ENCODE measurements around the gene CREBBP.

CREBBP gene

DNA sequence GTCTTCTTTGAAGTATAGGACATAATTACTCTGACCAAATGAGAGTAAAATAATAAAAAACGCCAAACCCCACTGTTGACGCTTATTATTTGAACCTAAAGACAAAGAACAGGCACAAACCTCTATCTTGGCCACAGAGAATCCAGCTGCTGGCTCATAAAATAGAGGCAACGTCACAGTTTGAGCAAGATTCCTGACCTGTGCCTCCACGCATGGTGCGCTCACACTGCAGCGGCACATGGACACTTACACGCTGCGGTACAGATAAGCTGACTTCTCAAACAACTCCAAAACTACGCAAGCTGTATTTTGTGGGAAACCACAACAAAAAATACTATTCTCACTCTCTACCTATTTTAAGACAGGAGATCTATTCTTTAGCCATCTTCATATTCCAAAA is 124.4 kb downstream of the CREBBP start:
- Histone ChIP-seq H3K4me3 (ENCODE audit: insufficient read depth, low read depth, low read length, poor library complexity, severe bottlenecking) (no peak overlapping the region), H3K27ac (ENCODE audit: insufficient read depth, low read length, poor library complexity, severe bottlenecking) (no peak overlapping the region), H3K36me3 (ENCODE audit: control insufficient read depth, insufficient read depth, low read length) (peaks cover 53% of the 10 kb centered on the region), H3K27me3 (replicated peaks; ENCODE audit: control insufficient read depth, insufficient read depth, low read length, poor library complexity, severe bottlenecking) (no peaks in the 10 kb centered on the region), H3K9me3 (ENCODE audit: control insufficient read depth, low read length) (no peaks in the 10 kb centered on the region), H3K4me1 (ENCODE audit: control insufficient read depth, insufficient read depth, low read length, poor library complexity, severe bottlenecking) (no peaks in the 10 kb centered on the region)
- no peak for DNase-seq

DNA sequence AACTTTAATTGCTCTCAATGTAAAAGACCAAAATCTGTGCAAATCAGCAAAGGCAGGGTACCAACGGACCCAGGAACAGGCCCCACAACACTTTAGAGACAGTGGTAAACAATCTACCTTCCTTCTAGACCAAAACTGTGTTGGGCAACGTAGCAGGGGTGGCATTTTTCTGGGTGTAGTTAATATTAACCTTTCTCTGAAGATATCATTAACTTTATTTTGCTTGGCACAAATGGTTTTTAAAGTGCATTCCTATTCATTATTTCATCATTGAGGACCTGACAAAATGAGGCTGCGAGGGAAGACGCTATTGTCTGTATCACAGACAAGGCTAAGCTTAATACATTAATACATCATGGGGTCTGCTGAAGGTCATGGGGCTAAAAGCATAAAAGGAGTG is 125.3 kb downstream of the CREBBP start:
- no peaks in the 10 kb centered on the region for H3K27me3 ChIP-seq (replicated peaks; ENCODE audit: control insufficient read depth, insufficient read depth, low read length, poor library complexity, severe bottlenecking)
- peaks cover 53% of the 10 kb centered on the region for H3K36me3 ChIP-seq (ENCODE audit: control insufficient read depth, insufficient read depth, low read length)
- no peaks in the 10 kb centered on the region for H3K9me3 ChIP-seq (ENCODE audit: control insufficient read depth, low read length)
- H3K4me3 ChIP-seq (ENCODE audit: insufficient read depth, low read depth, low read length, poor library complexity, severe bottlenecking), result no peak overlapping the region
- no peak for DNase-seq
- no peaks in the 10 kb centered on the region for H3K4me1 ChIP-seq (ENCODE audit: control insufficient read depth, insufficient read depth, low read length, poor library complexity, severe bottlenecking)
- no peak overlapping the region for H3K27ac ChIP-seq (ENCODE audit: insufficient read depth, low read length, poor library complexity, severe bottlenecking)

DNA sequence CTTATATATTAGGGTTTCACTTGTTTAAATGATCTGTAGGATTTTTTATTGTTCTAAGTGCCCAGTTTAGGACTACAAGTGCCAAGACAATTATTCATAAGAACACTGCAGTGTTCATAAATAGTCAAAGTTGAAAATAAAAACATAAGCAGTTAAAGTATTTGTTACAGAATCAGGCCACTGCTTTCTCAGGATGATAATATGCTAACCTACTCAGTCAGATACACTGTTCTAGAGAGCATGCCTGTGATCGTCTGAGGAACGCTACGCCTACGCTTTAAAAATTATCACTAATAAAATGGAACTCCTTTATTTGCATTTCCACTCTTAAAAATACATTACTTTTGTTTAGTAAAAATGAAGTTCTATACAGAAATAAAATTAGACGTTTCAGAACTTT is 125.7 kb downstream of the CREBBP start:
- no peak overlapping the region for H3K27ac ChIP-seq (ENCODE audit: insufficient read depth, low read length, poor library complexity, severe bottlenecking)
- no peaks in the 10 kb centered on the region for H3K27me3 ChIP-seq (replicated peaks; ENCODE audit: control insufficient read depth, insufficient read depth, low read length, poor library complexity, severe bottlenecking)
- DNase-seq, result no peak
- H3K4me3 ChIP-seq (ENCODE audit: insufficient read depth, low read depth, low read length, poor library complexity, severe bottlenecking), result no peak overlapping the region
- no peaks in the 10 kb centered on the region for H3K4me1 ChIP-seq (ENCODE audit: control insufficient read depth, insufficient read depth, low read length, poor library complexity, severe bottlenecking)
- peaks cover 52% of the 10 kb centered on the region for H3K36me3 ChIP-seq (ENCODE audit: control insufficient read depth, insufficient read depth, low read length)
- H3K9me3 ChIP-seq (ENCODE audit: control insufficient read depth, low read length), result no peaks in the 10 kb centered on the region

DNA sequence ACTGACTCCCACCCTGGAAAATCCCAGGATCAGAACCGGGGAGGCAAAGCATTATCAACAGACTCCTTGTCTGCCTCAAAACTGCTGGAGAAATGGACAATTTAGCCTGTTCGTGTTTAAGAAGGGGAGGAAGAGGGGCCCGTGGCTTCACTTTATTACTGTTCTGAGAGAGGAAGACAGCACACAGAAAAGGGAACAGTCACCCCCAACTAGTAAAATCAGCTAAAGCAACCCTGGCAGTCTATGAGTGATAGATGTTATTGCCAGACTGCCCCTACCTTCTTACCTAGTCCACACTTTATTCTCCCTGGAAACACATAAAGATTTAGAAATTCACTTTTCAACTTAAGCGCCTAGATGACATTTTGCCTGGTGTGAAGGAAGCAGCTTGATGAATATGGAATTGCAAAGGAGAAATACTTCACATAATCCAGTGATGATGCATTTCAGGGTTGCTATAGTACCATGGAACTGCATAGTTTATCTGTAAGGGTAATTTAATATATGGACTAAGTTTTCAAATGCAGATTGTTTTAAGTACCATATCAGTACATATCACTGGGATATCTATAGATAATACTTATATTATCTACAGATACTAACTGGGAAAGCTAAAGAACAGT is 126.3 kb downstream of the CREBBP start:
- Histone ChIP-seq H3K4me1 (ENCODE audit: control insufficient read depth, insufficient read depth, low read length, poor library complexity, severe bottlenecking) (no peaks in the 10 kb centered on the region), H3K36me3 (ENCODE audit: control insufficient read depth, insufficient read depth, low read length) (peaks cover 48% of the 10 kb centered on the region), H3K9me3 (ENCODE audit: control insufficient read depth, low read length) (no peaks in the 10 kb centered on the region), H3K4me3 (ENCODE audit: insufficient read depth, low read depth, low read length, poor library complexity, severe bottlenecking) (no peak overlapping the region), H3K27ac (ENCODE audit: insufficient read depth, low read length, poor library complexity, severe bottlenecking) (no peak overlapping the region), H3K27me3 (replicated peaks; ENCODE audit: control insufficient read depth, insufficient read depth, low read length, poor library complexity, severe bottlenecking) (no peaks in the 10 kb centered on the region)
- DNase-seq, result no peak

DNA sequence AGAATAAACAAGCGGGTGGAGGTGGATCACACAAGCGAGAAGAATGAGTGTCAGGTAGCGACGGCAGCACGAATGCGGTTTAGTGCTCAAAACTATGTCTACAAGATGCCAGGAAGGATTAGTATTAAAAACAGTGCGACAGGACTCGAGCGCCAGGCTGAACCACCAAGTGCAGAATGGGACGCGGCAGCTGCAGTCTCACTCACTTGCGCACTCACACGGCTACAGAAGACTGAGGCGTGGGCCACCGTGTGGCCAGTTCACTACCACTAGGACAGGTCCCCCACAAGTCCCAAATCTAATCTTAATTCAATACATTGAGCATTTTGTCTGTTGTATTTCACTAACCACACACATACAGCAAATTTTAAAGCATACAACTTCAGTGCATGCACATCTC is 127.5 kb downstream of the CREBBP start:
- H3K27me3 ChIP-seq (replicated peaks; ENCODE audit: control insufficient read depth, insufficient read depth, low read length, poor library complexity, severe bottlenecking), result no peaks in the 10 kb centered on the region
- no peaks in the 10 kb centered on the region for H3K9me3 ChIP-seq (ENCODE audit: control insufficient read depth, low read length)
- no peak overlapping the region for H3K27ac ChIP-seq (ENCODE audit: insufficient read depth, low read length, poor library complexity, severe bottlenecking)
- DNase-seq, result no peak
- H3K4me1 ChIP-seq (ENCODE audit: control insufficient read depth, insufficient read depth, low read length, poor library complexity, severe bottlenecking), result no peaks in the 10 kb centered on the region
- H3K4me3 ChIP-seq (ENCODE audit: insufficient read depth, low read depth, low read length, poor library complexity, severe bottlenecking), result no peak overlapping the region
- H3K36me3 ChIP-seq (ENCODE audit: control insufficient read depth, insufficient read depth, low read length), result peaks cover 40% of the 10 kb centered on the region

DNA sequence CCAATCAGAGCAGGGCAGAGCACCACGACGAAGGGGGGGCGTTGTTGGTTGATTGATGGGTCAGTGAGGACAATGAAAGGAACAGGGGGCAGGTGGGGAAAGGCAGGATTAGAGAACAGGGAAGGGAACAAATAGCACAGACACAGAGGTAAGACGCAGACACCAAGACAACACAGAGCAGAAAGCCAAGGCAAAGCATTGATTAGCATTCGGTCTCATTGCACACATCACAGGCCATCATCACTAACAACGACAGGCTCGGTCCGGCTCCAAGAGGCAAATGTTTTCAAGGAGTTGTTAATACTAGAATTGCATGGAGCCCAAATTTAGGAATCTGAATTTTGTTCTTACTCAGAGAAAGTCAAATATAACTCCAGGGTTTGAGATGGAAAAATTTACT is 128.6 kb downstream of the CREBBP start:
- Histone ChIP-seq H3K27ac (ENCODE audit: insufficient read depth, low read length, poor library complexity, severe bottlenecking) (no peak overlapping the region), H3K4me1 (ENCODE audit: control insufficient read depth, insufficient read depth, low read length, poor library complexity, severe bottlenecking) (no peaks in the 10 kb centered on the region), H3K9me3 (ENCODE audit: control insufficient read depth, low read length) (no peaks in the 10 kb centered on the region), H3K4me3 (ENCODE audit: insufficient read depth, low read depth, low read length, poor library complexity, severe bottlenecking) (no peak overlapping the region), H3K27me3 (replicated peaks; ENCODE audit: control insufficient read depth, insufficient read depth, low read length, poor library complexity, severe bottlenecking) (no peaks in the 10 kb centered on the region), H3K36me3 (ENCODE audit: control insufficient read depth, insufficient read depth, low read length) (peaks cover 36% of the 10 kb centered on the region)
- DNase-seq, result no peak

DNA sequence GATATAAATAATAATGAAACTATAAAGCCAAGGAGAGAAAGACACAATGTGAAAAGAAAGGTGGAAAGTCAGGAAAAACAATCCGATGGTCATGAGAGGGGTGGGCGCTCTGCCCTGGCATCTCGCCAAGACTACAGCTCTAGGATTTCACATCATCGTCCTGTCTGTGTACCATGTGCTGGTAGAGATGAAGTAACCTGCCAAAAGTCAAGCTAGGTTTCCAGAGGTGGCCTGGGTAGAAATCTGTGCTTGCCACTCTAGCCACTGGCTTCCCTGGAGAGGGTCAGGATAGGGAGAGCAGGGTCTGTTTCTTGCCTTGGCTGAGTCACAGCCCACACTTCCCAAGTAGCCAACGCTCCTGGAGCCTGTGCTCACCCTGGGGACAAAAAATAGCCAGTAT is 132.2 kb downstream of the CREBBP start:
- H3K36me3 ChIP-seq (ENCODE audit: control insufficient read depth, insufficient read depth, low read length), result peaks cover 51% of the 10 kb centered on the region
- H3K27ac ChIP-seq (ENCODE audit: insufficient read depth, low read length, poor library complexity, severe bottlenecking), result no peak overlapping the region
- no peak for DNase-seq
- no peak overlapping the region for H3K4me3 ChIP-seq (ENCODE audit: insufficient read depth, low read depth, low read length, poor library complexity, severe bottlenecking)
- no peaks in the 10 kb centered on the region for H3K27me3 ChIP-seq (replicated peaks; ENCODE audit: control insufficient read depth, insufficient read depth, low read length, poor library complexity, severe bottlenecking)
- H3K4me1 ChIP-seq (ENCODE audit: control insufficient read depth, insufficient read depth, low read length, poor library complexity, severe bottlenecking), result no peaks in the 10 kb centered on the region
- no peaks in the 10 kb centered on the region for H3K9me3 ChIP-seq (ENCODE audit: control insufficient read depth, low read length)

DNA sequence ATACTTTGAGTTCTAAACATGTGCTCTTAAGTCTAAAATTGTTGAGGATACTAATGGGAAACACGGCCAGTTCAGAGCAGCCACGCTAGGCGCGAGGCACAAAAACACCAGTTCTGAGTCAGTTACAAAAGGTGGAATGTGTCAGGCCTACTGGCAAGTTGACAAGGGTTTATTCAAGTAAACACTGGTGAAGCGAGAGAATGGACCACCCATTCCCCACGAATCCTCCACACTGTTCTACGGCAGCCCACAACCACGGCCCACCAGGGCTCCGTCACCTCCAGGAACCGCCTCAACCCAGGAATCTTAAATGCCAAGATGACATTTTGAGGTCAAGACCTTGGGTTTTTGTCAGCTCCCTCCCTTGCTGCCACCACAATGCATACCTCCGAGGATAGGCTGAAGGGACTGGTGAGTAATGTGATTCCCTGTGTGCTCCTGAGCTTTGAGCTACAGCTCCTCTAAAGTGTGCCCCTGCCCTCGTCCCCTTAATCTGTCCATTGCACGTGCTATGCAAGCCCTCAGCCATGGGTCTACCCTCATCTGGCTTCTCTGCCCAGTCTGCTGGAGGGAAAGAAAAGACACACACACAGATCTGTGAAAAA is 134.7 kb downstream of the CREBBP start:
- Histone ChIP-seq H3K9me3 (ENCODE audit: control insufficient read depth, low read length) (no peaks in the 10 kb centered on the region), H3K36me3 (ENCODE audit: control insufficient read depth, insufficient read depth, low read length) (peaks cover 67% of the 10 kb centered on the region), H3K4me1 (ENCODE audit: control insufficient read depth, insufficient read depth, low read length, poor library complexity, severe bottlenecking) (no peaks in the 10 kb centered on the region), H3K4me3 (ENCODE audit: insufficient read depth, low read depth, low read length, poor library complexity, severe bottlenecking) (no peak overlapping the region), H3K27me3 (replicated peaks; ENCODE audit: control insufficient read depth, insufficient read depth, low read length, poor library complexity, severe bottlenecking) (no peaks in the 10 kb centered on the region), H3K27ac (ENCODE audit: insufficient read depth, low read length, poor library complexity, severe bottlenecking) (no peak overlapping the region)
- DNase-seq, result no peak

DNA sequence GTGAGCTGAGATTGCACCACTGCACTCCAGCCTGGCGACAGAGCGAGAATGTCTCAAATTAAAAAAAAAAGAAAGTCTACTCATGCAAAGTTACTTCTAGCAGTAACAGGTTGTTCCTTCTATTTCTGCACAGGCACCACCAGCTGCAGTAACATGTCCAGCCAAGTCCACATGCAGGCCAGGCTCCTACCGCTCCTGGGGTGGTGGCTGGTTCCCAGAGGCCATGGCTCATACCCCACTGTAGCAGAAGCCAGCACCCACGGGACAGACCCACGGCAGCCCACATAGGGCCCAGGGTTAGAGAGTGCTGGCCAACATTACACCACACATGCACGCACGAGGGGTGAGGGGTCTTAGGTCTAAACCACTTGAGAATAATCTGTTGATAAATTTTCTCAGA is 136.5 kb downstream of the CREBBP start:
- Histone ChIP-seq H3K4me3 (ENCODE audit: insufficient read depth, low read depth, low read length, poor library complexity, severe bottlenecking) (no peak overlapping the region), H3K9me3 (ENCODE audit: control insufficient read depth, low read length) (no peaks in the 10 kb centered on the region), H3K36me3 (ENCODE audit: control insufficient read depth, insufficient read depth, low read length) (peaks cover 84% of the 10 kb centered on the region), H3K27me3 (replicated peaks; ENCODE audit: control insufficient read depth, insufficient read depth, low read length, poor library complexity, severe bottlenecking) (no peaks in the 10 kb centered on the region), H3K27ac (ENCODE audit: insufficient read depth, low read length, poor library complexity, severe bottlenecking) (no peak overlapping the region), H3K4me1 (ENCODE audit: control insufficient read depth, insufficient read depth, low read length, poor library complexity, severe bottlenecking) (no peaks in the 10 kb centered on the region)
- no peak for DNase-seq

DNA sequence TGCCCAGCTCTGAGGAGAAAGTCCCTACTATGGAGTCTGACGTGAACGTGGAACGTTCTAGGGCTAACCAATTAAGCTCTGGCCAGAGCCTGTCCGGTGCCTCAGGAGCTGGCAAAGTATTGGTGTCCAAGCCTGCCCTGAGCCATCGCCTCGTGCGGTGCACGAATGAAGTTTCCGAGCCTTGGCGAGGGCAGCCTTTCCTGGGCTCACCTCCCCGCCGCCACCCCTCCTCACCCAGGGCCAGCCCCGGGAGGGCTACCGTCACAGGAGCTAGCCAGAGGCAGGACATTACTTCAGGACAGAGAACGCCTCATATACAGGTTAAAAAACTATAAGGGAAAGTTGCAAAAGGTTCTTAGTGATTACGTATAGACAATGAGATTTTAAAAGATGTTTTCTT is 139.6 kb downstream of the CREBBP start:
- H3K36me3 ChIP-seq (ENCODE audit: control insufficient read depth, insufficient read depth, low read length), result peaks cover 92% of the 10 kb centered on the region
- no peaks in the 10 kb centered on the region for H3K9me3 ChIP-seq (ENCODE audit: control insufficient read depth, low read length)
- no peak overlapping the region for H3K4me3 ChIP-seq (ENCODE audit: insufficient read depth, low read depth, low read length, poor library complexity, severe bottlenecking)
- no peak for DNase-seq
- no peaks in the 10 kb centered on the region for H3K4me1 ChIP-seq (ENCODE audit: control insufficient read depth, insufficient read depth, low read length, poor library complexity, severe bottlenecking)
- no peak overlapping the region for H3K27ac ChIP-seq (ENCODE audit: insufficient read depth, low read length, poor library complexity, severe bottlenecking)
- no peaks in the 10 kb centered on the region for H3K27me3 ChIP-seq (replicated peaks; ENCODE audit: control insufficient read depth, insufficient read depth, low read length, poor library complexity, severe bottlenecking)
